ENCODE data around the gene SMAD9.

GRCh38 chr13:36945078-36945477, 25.0 kb upstream of the SMAD9 start:
- TF ChIP-seq TAF1 (IDR thresholded peaks at IDR 0.05; ENCODE audit: low read depth, low read length) = no peak
- no peak for TF ChIP-seq ATF3 (IDR thresholded peaks at IDR 0.05; ENCODE audit: insufficient read depth, low read depth, low read length)
- TF ChIP-seq MAX (IDR thresholded peaks at IDR 0.05) = no peak
- TF ChIP-seq TCF12 (IDR thresholded peaks at IDR 0.05; ENCODE audit: low read depth, low read length) = no peak
- TF ChIP-seq CTCF (IDR thresholded peaks at IDR 0.05; ENCODE audit: control extremely low read depth in 1 of 3, insufficient read depth in 1 of 3, low read depth in 1 of 3, low read length in 3 of 3) = no peak
- TF ChIP-seq CEBPB (IDR thresholded peaks at IDR 0.05; ENCODE audit: low read depth, low read length) = no peak
- no peak for TF ChIP-seq POLR2A (IDR thresholded peaks at IDR 0.05; ENCODE audit: control extremely low read depth in 1 of 2, low read depth in 2 of 2, low read length in 2 of 2)
